Esophagus squamous epithelium (tissue), 4 donors: ENCODE measurements around the gene LUC7L.

Experiments used
- CTCF ChIP-seq, 6 experiments: fragments of 450-650 bp in 4 of 6; fragments of 200-600 bp in 2 of 6; sonication (generic) in 2 of 6; IDR thresholded peaks; one replicate each; pipeline ENCODE4 v1.5.1; 2016 to 2019; ENCODE audit warnings: antibody characterized with exemption in 6 of 6, mild to moderate bottlenecking in 4 of 6, moderate library complexity in 4 of 6
- POLR2A ChIP-seq, 4 donors: fragments of 450-650 bp; IDR thresholded peaks; one replicate each; pipeline ENCODE4 v1.6.1; 2017; ENCODE audit warnings: antibody characterized with exemption in 4 of 4, mild to moderate bottlenecking in 4 of 4, moderate library complexity in 3 of 4

- TF ChIP-seq CTCF (IDR thresholded peaks at IDR 0.05) (no peak), POLR2A (IDR thresholded peaks at IDR 0.05) (no peak)
These were observed 88.9 kb downstream of the LUC7L start for GRCh38 chr16:140175-140857.
